H1 (cell line): ENCODE data around the gene CLIP4. TPM values are rescaled to one million over a fixed set of nuclear protein-coding genes. Genes with fewer than 3 reads are reported as not detected.
A peak's percentile ranks its signal among the peaks of the same experiment; 100 is the strongest.

Experiments used
- CTCF ChIA-PET: fragments of 300-600 bp; sonication (Branson Sonifier 250); formaldehyde crosslinking; loops from one replicate; lab custom pipeline; 2021; ENCODE audit not compliant: partially characterized antibody; lab: Charles Lee
- POLR2A ChIA-PET: fragments of 300-600 bp; sonication (Branson Sonifier 250); formaldehyde crosslinking; loops from one replicate; lab custom pipeline; 2021; ENCODE audit warnings: inconsistent platforms; ENCODE audit not compliant: partially characterized antibody; lab: Charles Lee
- DNase-seq, 2 experiments: peaks; one replicate each; pipeline versions ENCODE4 v3.0.0 to v3.0.0-alpha.2; 2010 to 2022; ENCODE audit warnings: low spot score in 2 of 2, low read depth in 1 of 2, mixed read lengths in 1 of 2
- FAIRE-seq: peaks from 2 replicates; lab custom pipeline; 2011; peaks lifted over from hg19 to GRCh38; lab: Jason Lieb, UNC
- H2AFZ ChIP-seq: 2 replicates; pipeline ENCODE4 v1.8.1; 2012; ENCODE audit warnings: low read length, inconsistent platforms
- H2AK5ac ChIP-seq: 2 replicates; pipeline ENCODE4 v1.6.1; 2013; ENCODE audit warnings: low read depth, low read length
- H2BK120ac ChIP-seq: replicated peaks from 2 replicates; pipeline ENCODE3; 2013; ENCODE audit warnings: low read depth, low read length, inconsistent platforms
- H2BK12ac ChIP-seq: 2 replicates; pipeline ENCODE4 v1.6.1; 2013; ENCODE audit warnings: low read depth, low read length
- H2BK15ac ChIP-seq: 2 replicates; pipeline ENCODE4 v1.6.1; 2013; ENCODE audit warnings: low read length
- H2BK20ac ChIP-seq: 2 replicates; pipeline ENCODE4 v1.6.1; 2013; ENCODE audit warnings: low read length
- H2BK5ac ChIP-seq: 2 replicates; pipeline ENCODE4 v1.6.1; 2013; ENCODE audit warnings: low read depth, low read length
- H3K14ac ChIP-seq: 2 replicates; pipeline ENCODE4 v1.6.1; 2013; ENCODE audit warnings: inconsistent platforms; ENCODE audit not compliant: insufficient read length
- H3K18ac ChIP-seq: 2 replicates; pipeline ENCODE4 v1.6.1; 2013; ENCODE audit warnings: low read length; ENCODE audit errors: extremely low read depth
- H3K23ac ChIP-seq: 2 replicates; pipeline ENCODE4 v1.6.1; 2013; ENCODE audit warnings: inconsistent platforms; ENCODE audit not compliant: insufficient read length
- H3K23me2 ChIP-seq: 2 replicates; pipeline ENCODE4 v1.6.1; 2013; ENCODE audit warnings: low read depth, low read length
- H3K27ac ChIP-seq: 2 replicates; pipeline ENCODE4 v1.6.1; 2011; ENCODE audit warnings: low read depth, low read length, inconsistent platforms
- H3K27me3 ChIP-seq, 4 experiments: replicated peaks in 1 of 4; 1 replicate in 1 of 4; 2 replicates in 3 of 4; pipeline versions ENCODE4 v1.6.1 to v1.8.1; 2011 to 2013; ENCODE audit warnings: low read length in 3 of 4, mild to moderate bottlenecking in 3 of 4, inconsistent platforms in 2 of 4, mixed read lengths in 2 of 4, moderate library complexity in 1 of 4; ENCODE audit not compliant: control insufficient read depth in 3 of 4, insufficient read depth in 3 of 4; ENCODE audit errors: extremely low read depth in 1 of 4
- H3K36me3 ChIP-seq, 4 experiments: 2 replicates each; pipeline versions ENCODE4 v1.6.1 to v1.8.1; 2011 to 2013; ENCODE audit warnings: mild to moderate bottlenecking in 4 of 4, low read length in 3 of 4, moderate library complexity in 2 of 4, control low read depth in 1 of 4, inconsistent platforms in 1 of 4; ENCODE audit not compliant: insufficient read depth in 4 of 4, control insufficient read depth in 2 of 4
- H3K4ac ChIP-seq: replicated peaks from 2 replicates; pipeline ENCODE3; 2013; ENCODE audit warnings: low read length, low read depth, mixed read lengths, inconsistent platforms; ENCODE audit not compliant: insufficient read length
- H3K4me1 ChIP-seq, 4 experiments: replicated peaks in 1 of 4; 1 replicate in 1 of 4; 2 replicates in 3 of 4; pipeline versions ENCODE4 v1.6.1 to v1.8.1; 2011 to 2013; ENCODE audit warnings: low read length in 3 of 4, inconsistent platforms in 2 of 4, mixed read lengths in 1 of 4; ENCODE audit not compliant: insufficient read depth in 4 of 4, control insufficient read depth in 3 of 4
- H3K4me2 ChIP-seq, 2 experiments: 2 replicates each; pipeline versions ENCODE4 v1.6.1 to v1.8.1; 2011 to 2013; ENCODE audit warnings: low read depth in 2 of 2, low read length in 2 of 2, control low read depth in 1 of 2, inconsistent platforms in 1 of 2, mild to moderate bottlenecking in 1 of 2; ENCODE audit not compliant: insufficient read depth in 1 of 2
- H3K4me3 ChIP-seq, 4 experiments: fragments of 200-600, 300-600 bp in 1 of 4; sonication (generic), shearing (Covaris generic), sonication (Bioruptor Twin) in 1 of 4; 2 replicates each; pipeline versions ENCODE4 v1.5.1 to v1.8.1; 2011 to 2016; ENCODE audit warnings: low read length in 4 of 4, low read depth in 3 of 4, control low read depth in 2 of 4, inconsistent platforms in 2 of 4, mild to moderate bottlenecking in 2 of 4, mixed read lengths in 1 of 4, moderate library complexity in 1 of 4; ENCODE audit not compliant: insufficient read depth in 2 of 4; ENCODE audit errors: extremely low read depth in 1 of 4
- H3K56ac ChIP-seq: replicated peaks from 2 replicates; pipeline ENCODE3; 2013; ENCODE audit warnings: low read depth, mild to moderate bottlenecking, mixed read lengths, low read length, inconsistent platforms; ENCODE audit not compliant: insufficient read length
- H3K79me1 ChIP-seq: 2 replicates; pipeline ENCODE4 v1.6.1; 2013; ENCODE audit warnings: low read depth, low read length, control low read depth
- H3K79me2 ChIP-seq, 2 experiments: 2 replicates each; pipeline versions ENCODE4 v1.6.1 to v1.8.1; 2012 to 2013; ENCODE audit warnings: low read length in 2 of 2, mild to moderate bottlenecking in 2 of 2, inconsistent platforms in 1 of 2; ENCODE audit not compliant: insufficient read depth in 2 of 2, control insufficient read depth in 1 of 2
- H3K9ac ChIP-seq, 4 experiments: replicated peaks in 1 of 4; 1 replicate in 1 of 4; 2 replicates in 3 of 4; pipeline versions ENCODE4 v1.6.1 to v1.8.1; 2011 to 2013; ENCODE audit warnings: low read depth in 3 of 4, low read length in 3 of 4, control low read depth in 2 of 4, mild to moderate bottlenecking in 2 of 4, moderate library complexity in 2 of 4, inconsistent platforms in 1 of 4; ENCODE audit errors: extremely low read depth in 1 of 4
- H3K9me3 ChIP-seq, 2 experiments: 2 replicates each; pipeline versions ENCODE4 v1.6.1 to v1.8.1; 2012 to 2013; ENCODE audit warnings: mild to moderate bottlenecking in 2 of 2, moderate library complexity in 2 of 2, control low read depth in 1 of 2, inconsistent platforms in 1 of 2, low read depth in 1 of 2, low read length in 1 of 2, mixed read lengths in 1 of 2; ENCODE audit not compliant: insufficient read depth in 2 of 2
- H4K20me1 ChIP-seq, 2 experiments: replicated peaks in 1 of 2; 2 replicates each; pipeline versions ENCODE3 to v1.8.1; 2011 to 2013; ENCODE audit warnings: inconsistent platforms in 2 of 2, low read length in 2 of 2, mild to moderate bottlenecking in 1 of 2; ENCODE audit not compliant: insufficient read depth in 2 of 2, control insufficient read depth in 1 of 2
- H4K5ac ChIP-seq: 2 replicates; pipeline ENCODE4 v1.6.1; 2013; ENCODE audit warnings: low read length, low read depth, mixed read lengths, inconsistent platforms; ENCODE audit not compliant: insufficient read length
- H4K8ac ChIP-seq: 2 replicates; pipeline ENCODE4 v1.8.0; 2013; ENCODE audit warnings: mild to moderate bottlenecking, moderate library complexity, low read length, inconsistent platforms; ENCODE audit not compliant: insufficient read depth; ENCODE audit errors: extremely low read depth
- H4K91ac ChIP-seq: replicated peaks from 2 replicates; pipeline ENCODE3; 2013; ENCODE audit warnings: low read length, mixed read lengths, inconsistent platforms; ENCODE audit not compliant: insufficient read length
- CTCF ChIP-seq, 3 experiments: IDR thresholded peaks; 1 replicate in 2 of 3; 2 replicates in 1 of 3; pipeline versions ENCODE4 v1.5.1 to v1.6.1; 2011; ENCODE audit warnings: low read length in 3 of 3, mild to moderate bottlenecking in 3 of 3, inconsistent platforms in 2 of 3, low read depth in 1 of 3, moderate library complexity in 1 of 3; ENCODE audit not compliant: insufficient read depth in 1 of 3; ENCODE audit errors: control extremely low read depth in 1 of 3
- EGR1 ChIP-seq: IDR thresholded peaks from 2 replicates; pipeline ENCODE4 v1.6.1; 2011; ENCODE audit warnings: low read depth, low read length, borderline replicate concordance
- RAD21 ChIP-seq, 2 experiments: IDR thresholded peaks in 1 of 2; conservative IDR thresholded peaks in 1 of 2; 2 replicates each; pipeline ENCODE4 v1.6.1; 2011; ENCODE audit warnings: low read depth in 2 of 2, low read length in 2 of 2, improper control_type of control experiment in 1 of 2, inconsistent platforms in 1 of 2, mild to moderate bottlenecking in 1 of 2, moderate library complexity in 1 of 2
- WGBS, 2 experiments: shearing (Covaris generic) in 1 of 2; methylation state at CpG; one replicate each; pipeline versions ENCODE4 v1.1.6 to v1.1.7; 2013 to 2015; ENCODE audit warnings: low lambda C conversion rate in 2 of 2, mixed read lengths in 2 of 2, inconsistent platforms in 1 of 2, low coverage in 1 of 2, missing lambda C conversion rate in 1 of 2; ENCODE audit not compliant: insufficient replicate concordance in 2 of 2, insufficient coverage in 1 of 2, insufficient read length in 1 of 2; ENCODE audit errors: extremely low coverage in 1 of 2, missing lambda C conversion rate in 1 of 2; 5-methylcytosine and 5-hydroxymethylcytosine counted together
- polyA plus RNA-seq, 7 experiments: library from polyadenylated mRNA; depleted of rRNA in 3 of 7; stranded (reverse) in 5 of 7; unstranded in 2 of 7; fragments of >200 nt in 5 of 7; fragments of 200-250 nt in 2 of 7; gene quantifications; 1 replicate in 5 of 7; 2 replicates in 1 of 7; 4 replicates in 1 of 7; pipeline versions ENCODE4 v1.2.1 to v1.2.3, GENCODE V29; 2011 to 2013; ENCODE audit warnings: missing spikeins in 2 of 7, mixed read lengths in 2 of 7
- total RNA-seq: library from RNA; stranded (reverse); fragmentation: NEBNext Ultra II Directional; extraction: Animal tissue kit (Norgen Biotek cat#: 25700); gene quantifications from 2 replicates; pipeline ENCODE4 v1.2.1, GENCODE V29; 2021

CLIP4 gene
- total and polyA plus RNA-seq, 2 of the 8 experiments (the other 6 are each of a cell fraction or from before 2014, with no cell fraction given) = 0.08 to 0.09 TPM

GRCh38 chr2:29196792-29197788 is 81.9 kb downstream of the CLIP4 start:
- Histone ChIP-seq H3K4me1 (no peaks in the 10 kb centered on the region), H2AK5ac (no peak overlapping the region), H3K4me2 (no peak overlapping the region), H4K5ac (no peak overlapping the region), H3K79me1 (no peaks in the 10 kb centered on the region), H2BK20ac (no peak overlapping the region), H3K23me2 (no peaks in the 10 kb centered on the region; the same call in 1 of the 2 replicates), H3K9me3 (no peaks in the 10 kb centered on the region), H2BK5ac (no peak overlapping the region), H2BK120ac (no peak overlapping the region), H3K56ac (no peak overlapping the region), H3K9ac (no peak overlapping the region), H2BK15ac (no peak overlapping the region), H4K91ac (no peak overlapping the region), H3K79me2 (no peaks in the 10 kb centered on the region), H2BK12ac (no peak overlapping the region), H3K36me3 (no peaks in the 10 kb centered on the region), H4K20me1 (no peaks in the 10 kb centered on the region), H3K18ac (no peak overlapping the region), H4K8ac (no peak overlapping the region), H3K14ac (no peak overlapping the region), H3K27ac (no peak overlapping the region), H3K4ac (no peak overlapping the region), H3K27me3 (no peaks in the 10 kb centered on the region), H3K23ac (no peak overlapping the region), H2AFZ (no peak overlapping the region), H3K4me3 (no peak overlapping the region)
- whole genome bisulfite sequencing, 2 experiments = 38% methylated on average over 14 of the region's 14 CpGs; no CpG with 5 or more reads in 1 of the 2 experiments
- peak in 1 of 2 experiments; percentile 86 for DNase-seq
- ChIA-PET POLR2A (no interaction called here), CTCF (interaction anchor here (0.6 to 1.5 kb wide), 10 partner anchors 9 to 238 kb away, joined by 3 to 8 read pairs (median 3); no protein-coding TSS in a partner anchor)
- TF ChIP-seq EGR1 (no peak), CTCF (IDR thresholded peaks at IDR 0.05; ENCODE audit: control extremely low read depth in 1 of 3, insufficient read depth in 1 of 3, low read depth in 1 of 3, low read length in 3 of 3) (peak; percentile 80 to 87 (median 81)), RAD21 (IDR thresholded peaks at IDR 0.05 in 1 of 2, conservative IDR thresholded peaks at IDR 0.05 in 1 of 2; ENCODE audit: low read depth in 2 of 2, low read length in 2 of 2) (peak; percentile 97 to 98)
- FAIRE-seq = peak; percentile 89
